ENCODE data around the gene PREB.

The PREB gene

DNA sequence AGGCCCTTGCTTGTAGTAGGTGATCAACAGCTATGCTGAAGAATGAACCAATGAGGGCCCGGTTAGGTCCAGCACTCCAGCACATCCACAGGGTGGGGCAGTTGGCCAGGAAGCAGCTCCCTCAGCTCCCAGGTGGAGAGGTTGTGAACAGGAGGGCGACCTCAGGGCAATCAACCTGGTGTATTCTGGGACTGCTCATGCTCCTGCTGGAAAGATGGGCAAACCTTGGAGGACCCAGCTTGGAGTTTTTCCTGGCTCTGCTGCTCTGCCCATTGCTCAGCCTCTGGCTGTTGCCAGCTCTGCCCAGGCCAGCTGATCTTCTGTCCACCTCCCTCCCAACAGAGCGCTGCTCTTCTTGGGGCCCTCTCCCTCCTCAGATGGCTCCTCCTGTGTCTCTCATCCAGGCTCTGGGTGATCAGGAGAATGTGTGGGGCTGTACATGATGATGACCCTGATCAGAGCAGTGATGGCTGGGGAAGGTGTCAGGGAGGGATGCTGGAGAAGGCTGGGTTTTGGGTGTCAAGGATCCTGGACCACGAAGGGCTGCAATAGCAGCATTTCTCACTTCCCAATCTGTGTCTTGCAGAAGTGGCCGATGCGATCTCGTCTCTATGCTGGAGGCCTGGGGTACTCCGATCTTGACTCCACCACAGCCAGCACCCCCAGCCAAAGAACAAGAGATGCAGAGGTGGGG, 17.8 kb upstream of the PREB start:
- DNase-seq = no peak

DNA sequence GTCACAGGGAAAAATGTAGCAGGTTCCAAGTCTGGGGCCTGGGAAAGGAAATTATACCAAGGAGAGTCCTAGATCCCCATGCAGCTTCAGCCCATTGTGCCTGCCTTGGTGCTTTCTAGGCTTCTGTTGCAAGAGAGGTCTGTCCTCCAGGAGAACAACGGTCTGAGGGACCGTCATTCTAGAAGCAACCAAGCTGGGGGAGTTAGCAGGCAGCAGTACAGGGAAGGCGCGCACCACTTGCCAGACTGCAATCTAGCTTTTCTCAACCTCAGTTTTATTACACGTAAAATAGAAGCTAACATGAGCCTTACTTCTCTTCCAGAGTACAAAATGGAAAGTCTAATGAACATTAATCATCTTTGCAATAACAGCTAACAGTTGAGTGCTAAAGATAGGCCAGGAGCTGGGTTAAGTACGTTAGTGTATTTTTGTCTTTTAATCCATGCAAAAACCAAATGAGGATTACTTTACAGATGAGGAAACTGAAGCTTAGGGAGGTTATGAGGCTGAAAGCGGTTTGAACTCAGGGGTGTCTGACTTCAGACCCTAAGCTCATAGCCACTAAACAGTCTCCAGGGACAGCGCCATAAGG, 16.3 kb upstream of the PREB start:
- DNase-seq = no peak

DNA sequence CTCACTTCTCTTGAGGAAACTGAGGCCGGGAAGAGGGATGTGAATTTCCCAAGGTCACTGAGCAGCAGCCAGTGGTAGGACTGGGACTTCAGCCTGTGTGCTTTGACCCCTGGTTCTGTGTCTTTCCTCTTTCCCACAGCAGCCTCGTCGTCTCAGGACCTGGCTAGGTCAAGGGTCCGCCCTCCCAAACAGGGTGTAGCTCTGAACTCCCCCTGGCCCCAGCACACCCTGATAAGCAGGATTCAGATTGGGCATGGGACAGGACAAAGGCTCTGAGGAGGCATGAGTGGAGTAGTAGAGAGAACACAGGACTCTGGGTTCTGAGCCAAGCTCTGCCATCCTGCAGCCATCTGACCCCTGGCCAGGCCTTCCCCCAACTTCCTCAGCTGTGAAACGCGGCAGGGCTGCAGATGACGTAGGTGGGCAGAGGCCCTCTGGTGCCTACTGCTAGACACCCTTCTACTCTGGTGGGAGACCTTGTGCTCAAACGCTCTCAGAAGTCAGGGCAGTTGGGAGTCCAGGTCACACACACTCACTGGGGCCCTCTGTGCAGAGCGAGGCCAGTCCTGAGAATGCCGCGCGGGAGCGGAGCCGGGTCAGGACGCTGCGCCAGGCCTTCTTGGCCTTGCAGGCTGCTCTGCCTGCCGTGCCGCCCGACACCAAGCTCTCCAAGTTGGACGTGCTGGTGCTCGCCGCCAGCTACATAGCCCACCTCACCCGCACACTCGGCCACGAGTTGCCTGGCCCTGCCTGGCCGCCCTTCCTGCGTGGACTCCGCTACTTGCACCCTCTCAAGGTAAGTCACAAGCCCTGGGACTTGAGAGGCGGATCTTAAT, 15.4 kb upstream of the PREB start:
- DNase-seq = no peak

DNA sequence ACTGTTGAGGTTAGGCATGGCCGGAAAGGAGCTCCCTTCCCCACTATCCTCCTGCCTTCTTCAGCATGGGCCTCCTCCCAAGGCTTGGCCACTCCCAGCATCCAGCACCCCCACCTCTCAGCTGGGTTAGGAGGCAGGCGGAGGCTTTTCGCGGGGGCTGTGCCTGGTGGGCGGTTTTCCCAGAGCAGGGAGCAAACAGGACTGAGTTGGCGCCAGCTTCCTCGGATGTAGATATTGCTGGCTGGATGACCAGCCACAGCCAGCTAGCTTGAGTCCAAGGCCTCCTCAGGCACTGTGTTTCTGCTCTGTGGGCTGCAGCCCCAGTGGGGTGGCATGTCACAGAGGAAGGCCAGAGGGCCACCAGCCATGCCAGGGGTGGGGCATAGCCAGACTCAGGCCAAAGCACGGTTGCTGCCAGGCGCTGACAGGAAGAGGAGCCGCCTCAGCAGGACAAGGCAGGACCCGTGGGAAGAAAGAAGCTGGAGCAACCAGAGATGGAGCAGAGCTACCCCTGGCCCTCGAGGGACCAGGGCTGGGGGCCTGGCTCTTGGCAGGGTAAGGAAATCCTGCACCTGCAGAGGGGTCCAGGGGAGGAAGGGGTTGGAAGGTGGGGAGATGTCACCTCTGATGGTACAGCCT, 14.5 kb upstream of the PREB start, which contains the start of gene TCF23:
TSS of gene TCF23 (plus strand) at position 204 of the 639 bp plus-strand sequence. CDS start at position 334, 130 bp downstream.
- DNase-seq = no peak

DNA sequence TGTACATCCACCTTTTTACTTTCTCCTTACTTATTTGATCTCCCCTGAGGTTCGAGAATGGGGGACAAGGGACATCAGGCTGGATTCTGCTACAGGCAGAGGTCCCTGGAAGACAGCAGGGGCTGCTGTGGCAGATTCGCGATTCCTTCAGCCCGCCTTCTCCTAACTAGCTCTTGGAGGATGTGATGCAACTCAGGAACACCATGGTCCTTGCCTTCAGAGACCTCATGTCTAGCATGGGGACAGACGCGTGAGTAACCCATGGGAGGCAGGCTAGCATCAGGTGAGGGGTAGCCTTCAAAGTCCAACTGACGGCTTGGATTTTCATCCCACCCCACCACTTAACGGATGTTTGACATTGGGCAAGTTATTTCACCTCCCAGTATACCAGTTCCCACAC, 13.5 kb upstream of the PREB start:
- no peak for DNase-seq

DNA sequence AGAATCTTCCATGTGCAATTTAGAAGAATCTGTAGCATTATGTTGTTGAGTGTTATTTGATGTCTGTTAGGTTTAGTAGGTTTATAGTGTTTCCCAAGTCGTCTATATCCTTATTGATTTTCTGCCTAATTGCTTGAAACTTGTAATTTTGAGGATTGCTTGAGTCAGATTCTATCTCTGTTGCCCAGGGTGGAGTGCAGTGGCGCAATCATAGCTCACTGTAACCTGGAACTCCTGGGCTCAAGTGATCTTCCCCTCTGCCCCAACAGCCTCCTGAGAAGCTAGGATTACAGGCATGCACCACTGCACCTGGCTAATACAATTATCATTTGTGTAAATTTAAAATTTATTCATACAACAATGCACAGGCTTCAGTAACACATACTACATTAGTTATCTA, 11.2 kb upstream of the PREB start:
- DNase-seq = no peak

DNA sequence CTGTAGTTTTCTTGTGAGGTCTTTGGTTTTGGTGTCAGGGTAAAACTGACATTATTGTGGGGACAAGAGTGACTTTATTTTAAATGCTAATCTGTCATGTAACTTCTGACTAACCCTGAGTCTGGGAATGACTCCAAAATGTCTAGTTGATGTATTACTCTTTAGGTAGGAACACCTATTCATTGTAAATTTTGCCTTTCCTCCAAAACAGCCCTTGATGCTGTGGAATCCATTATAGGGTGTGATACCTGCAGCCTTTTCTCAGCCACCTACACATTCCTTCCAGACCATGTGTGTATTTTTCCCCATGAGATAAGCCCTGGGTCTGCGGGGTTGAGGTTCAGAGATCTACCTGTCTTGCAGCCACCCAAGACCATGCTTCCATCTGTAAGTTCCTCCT, 8.8 kb upstream of the PREB start:
- no peak for DNase-seq

DNA sequence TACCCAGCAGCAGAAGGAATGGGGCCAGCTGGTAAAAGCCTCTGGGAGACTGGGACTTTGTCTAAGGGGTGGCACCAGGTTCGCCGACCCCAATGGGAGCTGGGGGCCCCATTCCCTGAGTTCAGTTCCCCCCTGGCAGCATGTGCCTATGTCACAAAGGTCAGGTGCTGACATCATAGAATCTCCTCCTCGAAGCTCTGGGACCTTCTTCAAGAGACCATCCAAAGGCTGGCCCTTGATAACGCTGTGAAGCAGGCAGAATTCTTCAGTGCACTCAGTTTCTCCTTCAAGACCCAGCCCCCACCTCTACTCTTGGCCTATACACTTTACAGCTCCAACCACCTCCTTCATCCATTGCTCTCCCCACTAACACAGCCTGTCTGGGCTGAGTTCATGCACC, 4.9 kb upstream of the PREB start, which contains the start of gene PRR30:
TSS of gene PRR30 (minus strand) at position 101 of the 400 bp plus-strand sequence. CDS start 1,081 bp downstream, outside the sequence.
- no peak for DNase-seq

DNA sequence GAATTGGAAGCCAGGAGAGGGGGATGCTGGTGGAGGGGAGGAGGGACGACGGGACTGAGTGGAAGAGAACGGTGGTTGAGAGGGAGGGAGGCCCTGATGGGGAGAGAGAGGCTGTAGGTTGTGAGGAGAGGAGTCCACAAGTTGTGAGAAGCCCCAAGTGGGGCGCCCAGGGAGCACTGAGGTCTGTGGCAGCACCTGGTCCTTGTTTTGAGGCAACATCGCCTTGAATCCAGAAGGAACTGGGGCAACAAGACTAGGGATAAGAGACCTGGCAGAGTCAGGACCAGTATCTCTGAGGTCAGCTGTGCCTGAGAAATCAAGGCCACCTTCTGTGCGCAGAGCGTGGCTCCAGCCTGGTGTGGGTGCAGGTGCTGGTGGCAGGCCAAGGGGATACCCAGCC, 3.7 kb upstream of the PREB start:
- DNase-seq = no peak

DNA sequence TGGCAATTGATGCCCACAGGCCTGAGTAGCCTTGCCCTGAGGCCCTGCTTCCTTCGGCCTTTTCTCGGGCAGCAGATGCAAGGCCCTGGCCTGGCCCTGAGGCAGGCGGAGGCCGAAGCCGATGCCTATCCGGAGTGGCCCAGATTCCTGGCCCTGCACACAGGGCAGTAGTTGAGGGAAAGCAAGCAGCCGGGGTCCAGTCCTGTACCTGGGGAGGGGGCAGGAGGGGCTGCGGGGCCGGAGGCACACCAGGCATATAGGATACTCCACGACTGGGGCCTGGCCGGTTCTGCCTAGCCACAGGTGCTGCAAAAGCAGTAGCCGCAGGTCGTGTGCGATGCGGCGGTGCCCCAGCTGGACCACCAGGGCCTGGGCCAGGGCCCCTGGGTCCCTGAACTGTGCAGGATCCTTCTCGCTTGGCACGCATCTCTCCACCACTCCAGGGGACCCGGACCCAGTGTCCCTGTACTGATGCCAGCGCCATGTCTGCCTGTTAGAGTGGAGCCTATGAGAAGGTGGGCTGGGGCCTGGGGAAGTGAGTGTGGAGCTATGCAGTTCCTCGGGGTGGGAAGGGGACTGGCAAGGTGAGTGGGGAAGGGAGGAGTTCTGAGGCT, 3.0 kb upstream of the PREB start:
- no peak for DNase-seq

DNA sequence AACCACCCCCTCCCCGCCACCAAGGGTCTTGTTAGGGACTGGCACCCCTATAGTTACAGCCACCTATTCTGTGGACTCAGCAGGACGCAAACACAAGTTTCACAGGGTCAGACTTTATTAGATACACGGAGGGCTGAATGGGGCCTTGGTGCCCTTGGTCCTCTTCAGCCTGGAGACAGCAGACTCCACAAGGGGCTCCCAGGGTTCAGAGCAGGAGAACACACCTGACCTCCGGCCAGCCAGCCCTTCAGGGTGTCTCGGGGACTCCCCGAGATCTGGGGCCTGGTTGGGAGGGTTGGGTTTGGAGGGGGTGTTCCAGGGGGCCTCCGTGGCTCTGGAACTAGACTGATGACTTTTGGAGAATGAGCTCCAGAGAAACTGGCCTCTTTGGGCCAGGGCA, 2.3 kb upstream of the PREB start:
- DNase-seq = no peak

DNA sequence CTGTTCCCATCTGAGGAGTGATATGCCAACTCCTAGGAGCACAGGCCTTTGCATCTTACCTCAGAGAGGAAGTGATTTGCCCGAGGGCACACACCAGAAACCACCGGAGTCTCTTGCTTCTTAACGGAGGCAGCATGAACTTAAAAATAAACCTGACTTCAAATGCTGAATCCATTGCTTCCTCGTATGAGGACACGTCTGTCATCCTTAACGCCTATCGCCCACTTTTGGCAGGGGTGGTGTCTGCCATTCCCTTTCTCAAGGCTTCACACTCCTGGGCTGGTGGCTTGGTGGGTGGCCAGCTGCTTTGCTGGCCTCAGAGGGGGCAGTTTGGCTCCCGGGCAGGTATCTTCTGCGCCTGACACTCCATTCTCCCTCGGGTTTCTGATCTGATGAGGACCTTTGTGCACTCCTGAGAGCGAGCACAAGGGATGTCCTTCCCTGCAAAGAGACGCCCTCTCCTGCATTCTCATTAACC, 1.1 kb upstream of the PREB start:
- DNase-seq = no peak

DNA sequence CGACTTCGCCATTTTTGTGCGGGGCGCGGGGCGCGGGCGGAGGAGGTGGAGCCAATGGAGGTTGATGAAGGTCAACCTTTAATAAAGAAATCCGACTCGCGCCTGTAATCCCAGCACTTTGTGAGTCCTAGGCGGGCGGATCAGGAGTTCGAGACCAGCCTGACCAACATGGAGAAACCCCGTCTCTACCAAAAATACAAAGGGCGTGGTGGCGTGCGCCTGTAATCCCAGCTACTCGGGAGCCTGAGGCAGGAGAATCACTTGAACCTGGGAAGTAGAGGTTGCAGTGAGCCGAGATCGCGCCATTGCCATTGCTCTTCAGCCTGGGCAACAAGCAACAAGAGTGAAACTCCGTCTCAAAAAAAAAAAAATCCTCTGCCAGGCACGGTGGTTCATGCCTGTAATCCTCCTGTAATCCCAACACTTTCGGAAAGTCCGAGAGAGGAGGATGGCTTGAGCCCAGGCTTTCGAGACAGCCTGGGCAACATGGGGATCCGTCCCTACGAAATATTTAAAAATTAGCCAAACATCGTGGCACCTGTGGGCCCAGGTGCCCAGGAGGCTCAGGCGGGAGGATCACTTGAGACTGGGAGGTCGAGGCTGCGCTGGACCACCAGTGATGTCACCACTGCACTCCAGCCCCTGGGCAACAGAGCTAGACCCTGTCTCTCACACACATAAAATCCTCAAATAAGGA, 493 bp upstream of the PREB start:
- no peak for DNase-seq

DNA sequence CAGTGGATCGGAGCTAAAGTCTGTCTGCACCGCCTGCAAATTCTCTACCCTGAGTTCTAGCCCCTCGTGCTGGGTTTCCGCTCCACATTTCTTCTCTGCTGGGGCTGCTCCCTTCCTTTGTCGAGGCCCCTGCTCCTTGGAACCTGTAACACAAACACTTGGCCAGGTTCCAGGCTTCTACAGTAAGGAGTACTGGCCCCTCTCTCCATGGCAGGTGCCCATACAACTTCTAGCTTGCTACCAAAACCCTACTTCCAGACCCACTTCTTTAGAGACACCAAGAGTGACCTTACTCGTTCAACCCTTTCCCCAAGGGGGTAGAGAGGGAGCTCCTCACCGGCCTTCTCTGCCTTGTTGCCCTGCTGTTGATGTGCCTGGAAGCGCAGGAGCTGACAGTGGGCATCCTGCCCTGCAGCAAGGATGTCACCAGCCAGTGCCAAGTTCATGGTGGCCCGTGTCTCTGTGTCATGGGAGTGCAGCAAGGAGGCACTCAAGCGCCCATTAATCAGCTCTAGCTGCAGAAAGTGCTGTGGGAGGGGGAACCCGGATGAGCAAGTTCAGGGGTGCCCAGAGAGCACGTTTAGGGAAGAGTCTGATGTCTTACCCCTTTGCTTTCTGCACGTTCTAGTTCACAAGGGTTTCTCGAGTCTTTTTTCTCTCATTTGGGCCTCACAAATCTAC, 1.1 kb downstream of the PREB start:
- DNase-seq = no peak

DNA sequence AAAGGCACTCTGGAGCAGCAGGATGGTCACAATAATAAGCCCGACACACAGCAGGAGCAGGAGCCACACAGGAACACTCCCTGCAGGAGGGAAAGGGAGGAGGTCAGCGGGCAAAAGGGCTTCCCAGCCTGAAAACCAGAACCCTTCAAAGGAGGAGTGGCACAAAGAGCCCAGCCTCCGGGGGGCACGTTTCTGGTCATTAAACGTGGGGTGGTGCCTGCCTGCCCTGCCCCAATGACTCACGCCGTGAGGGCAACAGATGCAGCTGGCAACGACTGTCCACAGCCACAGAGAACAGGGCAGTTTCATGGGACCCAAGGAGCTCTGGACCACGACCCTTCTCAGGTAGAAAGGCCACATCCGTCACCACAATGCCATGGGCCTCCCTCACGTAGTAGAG, 3.0 kb downstream of the PREB start:
- no peak for DNase-seq

DNA sequence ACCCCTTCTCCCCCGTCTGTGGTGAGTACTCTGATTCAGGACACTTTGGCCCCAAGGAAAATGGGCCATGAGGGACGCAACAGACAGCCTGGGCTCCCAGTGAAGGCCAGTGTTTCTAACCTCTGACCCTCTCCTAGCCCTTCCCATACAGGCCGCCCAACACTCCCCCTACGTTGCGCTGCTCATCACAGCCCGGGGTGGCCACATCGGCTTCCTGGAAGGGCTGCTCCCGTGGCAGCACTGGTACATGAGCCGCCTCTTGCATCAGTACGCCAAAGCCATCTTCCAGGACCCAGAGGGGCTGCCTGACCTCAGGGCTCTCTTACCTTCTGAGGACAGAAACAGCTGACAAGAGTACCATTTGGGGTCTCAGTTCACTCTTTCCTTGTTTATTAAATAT, 4.0 kb downstream of the PREB start:
- no peak for DNase-seq

DNA sequence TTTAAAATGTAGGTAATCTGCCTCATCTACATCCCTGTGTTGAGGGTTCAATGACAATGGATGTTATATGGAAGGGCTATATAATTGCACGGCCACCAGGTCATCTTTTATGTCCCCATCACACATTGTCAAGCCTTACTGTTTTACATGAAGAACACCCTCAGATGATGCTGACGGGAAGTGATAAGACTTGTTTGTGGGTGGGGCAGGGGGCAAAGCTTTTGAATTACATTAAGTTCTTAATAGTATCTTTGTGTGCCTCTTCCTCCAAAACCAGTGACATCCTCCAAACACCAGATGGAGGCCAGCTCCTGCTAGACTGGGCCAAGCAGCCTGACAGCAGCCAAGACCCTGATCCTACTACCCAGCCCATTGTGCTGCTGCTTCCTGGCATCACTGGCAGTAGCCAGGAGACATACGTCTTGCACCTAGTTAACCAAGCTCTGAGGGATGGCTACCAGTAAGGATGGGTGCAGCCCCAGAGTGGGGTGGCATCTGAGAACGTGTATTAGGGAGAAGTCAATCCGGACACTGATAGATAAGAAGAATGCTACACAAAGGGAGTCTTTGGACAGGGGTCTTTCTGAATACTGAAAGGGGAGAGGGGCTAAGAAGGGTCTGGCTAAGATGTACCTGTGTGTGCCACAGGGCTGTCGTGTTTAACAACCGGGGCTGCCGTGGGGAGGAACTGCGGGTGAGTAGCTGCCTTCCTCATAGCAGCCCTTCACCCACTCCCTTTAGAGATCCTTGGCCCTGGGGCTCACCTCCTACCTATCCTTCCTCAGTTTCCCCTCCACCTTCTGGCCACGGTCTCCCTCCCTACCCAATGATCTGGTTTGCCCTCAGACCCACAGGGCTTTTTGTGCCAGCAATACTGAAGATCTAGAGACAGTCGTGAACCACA, 5.5 kb downstream of the PREB start:
- no peak for DNase-seq

DNA sequence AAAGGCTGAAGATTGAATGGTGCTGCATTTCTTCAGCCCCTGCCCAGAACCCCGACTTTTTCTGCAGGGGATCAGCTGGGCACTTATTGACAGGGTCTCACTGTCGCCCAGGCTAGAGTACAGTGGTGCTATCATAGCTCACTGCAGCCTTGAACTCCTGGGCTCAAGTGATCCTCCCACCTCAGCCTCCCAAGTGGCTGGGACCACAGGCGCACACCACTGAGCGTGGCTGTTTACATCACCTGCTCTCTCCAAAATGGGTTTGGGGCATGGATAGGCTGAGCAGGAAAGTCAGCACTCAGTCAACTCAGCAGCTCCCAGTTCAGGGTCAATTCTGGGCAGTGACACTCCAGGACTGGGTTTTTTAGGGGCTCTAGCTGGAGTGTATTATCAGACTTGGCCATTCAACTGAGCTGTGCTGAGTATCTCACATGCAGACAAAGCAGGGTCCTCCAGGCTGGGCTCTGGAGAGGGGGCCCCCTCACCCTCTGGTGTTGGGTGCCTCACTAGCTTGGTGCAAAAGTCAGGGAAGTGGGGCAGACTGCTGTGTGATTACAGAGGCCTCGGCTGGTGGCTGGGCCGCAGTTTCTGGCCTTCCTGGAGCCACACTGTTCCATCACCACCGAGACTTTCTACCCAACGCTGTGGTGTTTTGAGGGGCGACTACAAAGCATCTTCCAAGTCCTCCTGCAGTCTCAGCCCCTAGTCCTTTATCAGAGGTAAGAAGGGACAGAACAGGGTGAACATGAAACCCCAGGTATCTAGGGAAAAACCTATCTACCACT, 6.4 kb downstream of the PREB start:
- DNase-seq = no peak

DNA sequence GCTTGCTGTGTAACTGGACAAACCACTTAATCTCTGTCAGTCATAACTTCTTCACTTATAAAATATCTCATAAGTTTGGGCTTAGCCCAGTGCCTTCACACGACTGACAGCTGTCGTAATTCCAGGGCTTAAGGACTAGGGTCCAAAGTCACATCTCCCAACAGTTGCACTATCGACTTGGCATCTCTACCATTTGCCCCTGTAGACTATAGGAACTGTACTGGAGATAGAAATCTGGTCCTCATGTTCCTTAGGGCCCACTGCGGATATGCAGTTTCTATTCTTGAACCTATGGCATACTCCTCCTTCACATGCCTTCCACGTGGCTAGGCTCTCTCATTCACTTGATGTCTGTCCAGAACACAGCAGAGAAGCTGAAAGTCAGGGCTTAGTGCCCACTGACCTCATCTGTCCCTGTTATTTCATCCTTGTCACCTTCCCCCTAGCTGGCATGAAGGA, 8.2 kb downstream of the PREB start:
- DNase-seq = no peak

DNA sequence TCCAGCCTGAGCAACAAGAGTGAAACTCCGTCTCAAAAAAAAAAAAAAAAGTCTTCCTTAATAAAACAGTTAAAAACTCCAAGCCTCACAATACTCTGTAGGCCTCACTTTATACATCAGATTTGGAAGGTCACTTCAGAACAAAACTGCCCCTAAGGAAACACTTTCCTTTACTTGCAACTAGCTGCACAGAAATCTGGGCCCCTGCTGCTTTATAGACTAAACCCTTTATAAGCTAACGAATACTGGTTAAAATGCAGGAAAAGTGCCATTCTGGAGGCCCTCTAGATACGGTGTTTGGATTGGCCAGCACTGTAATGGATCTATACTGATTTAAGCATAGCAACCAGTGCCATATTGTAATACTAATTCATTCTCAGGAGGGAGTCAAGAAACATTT, 9.3 kb downstream of the PREB start:
- no peak for DNase-seq

Data from NCI-H1930 (cell line).